Measurements from ENCODE around the gene DLX4.

Gene DLX4

DNA sequence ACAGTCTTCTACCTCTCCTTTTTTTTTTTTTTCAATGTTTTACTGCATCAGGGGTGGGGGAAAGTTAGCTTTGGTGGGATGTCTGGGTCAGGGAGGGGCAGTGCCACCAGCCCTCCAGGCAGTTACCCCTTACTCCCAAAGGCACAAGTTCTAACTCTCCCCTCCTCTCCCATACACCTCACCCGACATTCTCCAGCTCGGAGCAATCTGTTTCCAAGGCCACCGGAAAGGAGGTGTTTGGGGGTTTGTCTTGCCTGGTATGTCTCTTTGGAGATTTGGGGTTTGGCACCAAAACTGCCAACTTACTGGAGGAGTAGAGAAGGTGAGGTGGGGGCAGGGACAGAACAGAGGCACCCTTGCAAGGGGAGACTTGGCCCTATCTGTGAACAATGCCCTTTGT, 21.3 kb downstream of the DLX4 start:
- no peak for DNase-seq

DNA sequence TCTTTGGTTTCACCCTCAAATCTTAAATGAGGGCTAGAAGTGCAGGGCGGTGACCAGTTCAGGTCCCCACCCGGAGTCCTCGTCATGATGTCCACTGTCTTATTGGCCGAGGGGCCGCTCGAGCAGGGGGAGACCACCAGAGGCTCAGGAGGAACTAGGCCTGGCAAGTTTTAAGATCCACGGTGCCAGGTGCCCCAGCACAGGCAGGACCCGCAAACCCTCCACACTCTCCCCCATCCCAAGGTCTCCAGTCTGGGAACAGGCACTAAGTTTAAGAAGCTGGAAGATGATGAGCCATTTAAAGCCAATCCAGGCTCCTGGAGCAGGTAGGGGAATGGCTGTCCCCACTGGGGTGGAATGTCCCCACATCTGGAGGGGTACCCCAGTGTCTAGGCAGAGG, 21.9 kb downstream of the DLX4 start:
- DNase-seq, result no peak

DNA sequence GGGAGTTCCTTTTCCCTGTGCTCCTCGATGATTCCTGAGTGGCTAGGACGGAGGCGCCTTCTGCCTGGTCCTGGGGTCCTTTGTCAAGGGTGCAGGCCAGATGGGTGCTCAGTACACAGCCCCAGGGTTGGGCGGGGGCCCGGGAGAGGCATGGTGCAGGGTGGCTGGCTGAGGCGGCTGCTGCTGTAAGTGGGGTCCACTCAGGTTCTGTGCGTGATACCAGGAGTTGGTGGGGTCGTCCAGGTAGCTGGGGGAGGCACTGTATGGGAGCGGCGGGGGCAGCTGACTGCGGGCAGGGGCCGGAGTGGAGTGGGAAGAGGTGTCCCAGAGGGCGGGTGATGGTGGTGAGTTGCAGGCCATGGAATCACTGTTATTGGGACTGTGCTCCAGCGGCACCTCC, 22.4 kb downstream of the DLX4 start:
- no peak for DNase-seq

DNA sequence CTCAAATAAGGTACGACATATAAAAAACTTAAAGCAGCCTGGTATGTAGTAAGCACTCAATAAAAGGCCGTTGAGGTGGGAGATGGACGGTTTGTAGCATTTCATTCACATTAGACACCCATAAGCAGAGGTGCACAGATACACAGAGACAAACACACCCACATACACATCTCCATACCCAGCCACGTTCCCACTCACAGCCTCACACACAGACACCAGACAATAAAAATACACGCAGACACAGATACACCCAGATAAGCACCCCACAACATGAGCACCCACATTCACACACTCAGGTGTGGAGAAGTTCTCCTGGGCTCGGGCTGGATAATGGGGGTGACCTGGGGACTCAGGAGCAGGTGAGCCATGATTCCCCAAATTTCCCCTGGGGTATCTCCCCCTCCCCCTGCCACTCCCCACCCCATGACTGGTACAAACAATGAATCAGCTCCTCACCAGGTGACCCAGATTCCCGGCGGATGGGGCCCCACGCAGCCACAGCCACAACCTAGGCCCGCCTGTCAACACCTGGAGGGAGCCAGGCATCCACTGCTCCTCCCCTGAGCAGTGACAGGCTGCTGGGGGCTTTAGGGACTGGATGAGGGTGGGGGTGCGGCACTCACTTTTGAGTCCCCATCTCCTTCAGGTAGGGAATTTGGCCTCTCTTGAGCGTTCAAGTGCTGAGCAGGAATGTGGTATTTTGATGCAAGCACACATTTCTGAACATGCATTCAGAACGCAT, 23.4 kb downstream of the DLX4 start:
- no peak for DNase-seq

DNA sequence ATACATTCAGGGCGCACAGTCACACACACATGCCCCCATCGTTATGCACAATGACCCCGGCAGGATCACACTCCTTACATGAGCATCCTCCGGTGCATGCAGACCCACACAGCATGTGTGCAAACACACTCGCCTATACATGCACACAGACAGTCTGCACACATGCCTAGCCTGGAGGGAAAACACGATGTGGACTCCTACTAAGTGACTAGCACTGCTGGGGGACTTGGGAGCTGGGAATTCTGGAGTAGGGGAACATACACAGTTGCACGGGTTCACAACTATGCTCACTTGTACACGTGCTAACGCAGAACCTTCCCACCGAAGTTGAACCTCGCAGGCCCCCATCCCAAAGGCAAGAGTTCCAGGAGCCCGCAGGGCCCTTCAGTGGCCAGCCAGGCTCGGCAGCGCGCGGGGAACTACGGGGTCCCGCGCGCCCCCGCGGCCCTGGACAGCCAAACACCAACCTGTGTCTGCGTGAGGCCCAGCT, 24.0 kb downstream of the DLX4 start:
- DNase-seq, result no peak

DNA sequence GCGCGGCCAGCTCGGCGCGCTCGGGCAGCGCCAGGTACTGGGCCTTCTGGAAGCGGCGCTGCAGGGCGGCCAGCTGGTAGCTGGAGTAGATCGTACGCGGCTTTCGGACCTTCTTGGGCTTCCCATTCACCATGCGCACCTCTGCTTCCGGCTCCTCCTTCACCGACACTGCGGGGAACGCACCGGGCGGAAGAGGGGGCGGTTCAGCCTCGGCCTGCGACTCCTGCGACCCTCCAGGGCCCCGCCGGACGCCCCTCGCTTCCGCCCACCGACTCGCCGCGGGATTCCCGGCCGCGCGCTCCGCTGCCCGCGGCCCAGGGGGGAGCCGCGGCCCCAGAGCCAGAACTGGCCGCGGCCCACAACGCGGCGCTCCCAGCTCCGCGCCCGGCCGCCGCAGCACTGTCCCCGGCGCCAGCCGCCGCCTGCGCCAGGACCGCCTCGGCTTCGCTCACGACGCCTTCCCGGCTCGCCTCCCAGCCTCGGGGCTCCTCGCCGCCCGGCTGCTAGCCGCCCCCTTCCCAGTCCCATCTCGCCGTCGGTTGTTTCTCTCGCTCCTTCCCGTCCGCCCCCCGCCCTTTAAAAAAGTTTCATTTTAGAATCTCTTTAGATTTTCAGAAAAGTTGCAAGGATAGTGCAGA, 24.6 kb downstream of the DLX4 start:
- DNase-seq, result peak; percentile 24

DNA sequence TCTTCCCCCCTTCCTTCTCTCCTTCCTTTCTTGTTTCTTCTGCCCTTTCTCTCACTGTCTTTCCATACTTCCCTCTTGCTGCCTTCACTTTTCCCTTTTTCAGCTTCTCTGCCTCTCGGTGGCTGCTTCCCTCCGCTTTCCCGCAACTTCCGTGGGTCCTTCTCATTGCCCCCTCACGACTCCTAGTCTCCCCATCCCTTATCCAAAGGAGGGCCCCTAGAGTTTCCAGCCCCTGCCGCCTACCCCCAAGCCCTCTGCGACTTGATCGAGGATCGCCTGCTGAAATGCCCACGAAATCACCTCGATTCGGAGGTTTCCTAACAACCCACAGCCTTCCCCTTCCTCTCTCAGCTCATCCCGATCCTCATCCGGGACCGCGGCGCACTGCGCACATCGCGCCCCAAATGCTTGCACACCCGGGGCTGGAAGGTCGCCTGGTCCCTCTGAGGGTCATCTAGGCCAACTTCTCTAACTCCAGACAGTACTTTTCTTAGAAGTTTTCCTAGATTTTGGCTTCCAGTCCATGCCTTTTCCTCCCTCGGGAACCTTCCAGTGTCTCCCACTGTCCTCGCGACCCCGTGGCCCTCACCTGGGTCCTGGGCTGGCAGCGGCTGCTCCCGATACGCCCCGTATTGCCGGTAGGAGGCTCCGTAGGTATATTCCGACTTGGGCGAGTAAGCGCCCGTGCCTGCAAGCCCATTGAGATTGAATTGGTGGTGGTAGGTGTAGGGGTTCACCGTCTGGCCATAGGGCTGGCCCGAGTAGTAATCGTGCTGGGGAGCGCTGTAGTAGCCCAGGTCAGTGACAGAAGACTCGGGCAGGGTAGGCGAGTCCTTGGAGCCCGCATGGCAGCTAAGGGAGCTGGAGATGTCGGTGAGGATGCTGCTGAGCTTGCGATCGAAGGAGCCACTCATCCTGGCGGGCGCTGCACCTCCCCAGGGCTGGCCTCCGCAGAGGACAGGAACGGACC, 25.4 kb downstream of the DLX4 start:
- DNase-seq, result no peak

DNA sequence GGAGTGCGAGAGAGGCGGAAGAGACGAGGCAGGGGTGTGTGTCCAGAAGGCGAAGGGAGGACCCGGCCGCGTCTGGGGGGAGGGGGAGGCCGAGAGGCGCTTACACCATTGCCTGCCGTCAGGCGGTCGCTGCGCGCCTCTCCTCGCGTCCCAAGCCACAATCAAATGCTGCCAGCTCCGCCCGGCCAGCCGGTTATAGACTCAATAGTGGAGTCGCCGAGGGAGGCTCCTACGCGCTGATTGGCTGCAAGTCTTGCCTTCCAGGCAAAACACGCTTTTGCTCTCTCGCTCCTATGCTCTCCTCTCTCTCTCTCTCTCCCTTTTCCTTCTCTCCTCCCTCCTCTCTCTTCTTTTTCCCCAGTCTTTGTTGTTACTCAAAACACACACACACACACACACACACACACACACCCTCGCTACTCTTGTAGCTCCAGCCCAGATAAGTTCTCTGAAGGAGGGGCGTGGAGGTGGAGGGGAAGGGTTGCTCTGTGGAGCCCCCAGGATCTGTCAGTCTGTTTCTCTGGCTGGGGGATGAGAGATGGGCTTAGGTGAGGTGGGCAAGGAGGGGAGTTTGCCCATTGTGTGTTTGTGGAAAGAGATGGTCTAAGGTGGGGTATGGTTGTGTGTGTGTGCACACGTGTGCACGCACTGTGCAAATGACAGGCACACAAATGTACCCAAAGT, 26.2 kb downstream of the DLX4 start, which contains the start of gene DLX3:
Gene DLX3, minus strand, starts transcription at position 170 of the 684 bp plus-strand sequence. CDS start 226 bp downstream, outside the sequence.
- peak; percentile 66 for DNase-seq

DNA sequence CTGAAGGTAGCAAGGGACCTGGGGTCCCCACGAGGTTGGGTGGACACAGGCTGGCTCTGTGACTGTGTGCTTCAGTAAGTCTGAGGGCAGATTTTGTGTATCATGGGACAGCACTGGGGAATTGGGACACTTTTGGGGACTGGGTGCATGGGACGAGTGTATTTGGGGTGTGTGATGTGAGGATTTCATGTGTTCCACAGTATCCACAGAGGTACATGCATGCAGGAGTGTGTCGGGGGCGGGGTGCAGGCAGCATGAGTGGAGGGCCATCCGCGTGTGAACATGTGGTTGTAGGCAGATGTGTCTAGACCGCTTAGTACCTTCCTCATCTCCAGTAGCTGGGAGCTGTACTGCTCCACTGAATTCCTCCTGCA, 27.1 kb downstream of the DLX4 start:
- no peak for DNase-seq

DNA sequence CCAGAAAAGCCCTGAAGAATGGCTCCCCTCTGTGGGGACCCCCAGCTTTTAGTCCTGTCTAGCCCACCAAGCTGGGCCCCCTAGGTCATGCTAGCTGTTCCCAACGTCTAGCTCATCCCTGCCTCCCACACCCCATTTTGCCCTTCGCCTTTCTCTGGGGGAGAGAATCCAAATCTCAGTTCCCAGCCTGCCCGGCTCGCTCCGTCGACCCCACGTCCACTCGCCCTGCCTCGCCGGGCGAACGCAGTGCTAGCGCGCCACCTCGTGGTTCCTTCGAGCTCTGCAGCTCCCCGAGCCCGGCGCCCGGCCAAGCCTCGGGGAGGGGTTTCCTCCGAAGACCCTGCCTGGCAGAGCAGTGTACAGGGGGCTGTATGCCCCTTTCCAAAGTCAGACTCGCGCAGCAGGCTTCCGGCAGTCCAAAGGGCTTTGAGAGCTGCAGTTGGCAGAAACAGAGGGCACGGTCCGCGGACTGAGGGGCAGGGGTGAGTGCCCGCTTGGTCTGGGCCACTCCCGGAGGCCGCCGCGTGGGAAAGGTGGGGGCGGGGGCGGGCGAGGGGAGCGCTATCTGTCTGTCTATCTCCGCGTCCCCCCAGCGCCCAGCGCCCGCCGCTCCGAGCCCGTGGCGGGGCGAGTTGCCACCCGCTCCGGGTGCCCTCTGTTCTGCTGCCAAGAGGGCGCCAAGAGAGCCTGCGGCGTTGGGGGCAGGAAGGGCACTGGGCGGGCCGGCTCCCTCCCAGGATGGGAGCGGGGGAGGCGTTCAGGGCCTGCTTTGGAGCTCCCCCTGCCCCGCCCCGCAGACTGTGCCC, 27.7 kb downstream of the DLX4 start:
- DNase-seq, result peak; percentile 69

DNA sequence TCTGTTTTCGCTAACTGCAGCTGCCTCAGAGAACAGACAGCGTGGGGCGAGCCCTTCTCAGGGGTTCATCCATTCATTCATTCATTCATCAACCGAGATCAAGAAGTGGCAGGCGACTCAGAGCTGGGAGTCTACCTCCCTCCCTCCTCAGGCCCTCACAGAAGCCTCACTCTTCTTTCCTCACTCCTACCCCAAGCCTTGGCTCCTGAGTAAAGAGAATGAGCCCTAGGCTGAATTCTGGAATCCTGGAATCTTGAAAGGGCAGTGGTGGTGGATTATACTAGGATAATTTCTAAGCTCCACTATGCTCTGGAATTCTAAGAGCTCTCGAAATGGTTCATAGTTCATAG, 28.3 kb downstream of the DLX4 start:
- DNase-seq, result no peak

DNA sequence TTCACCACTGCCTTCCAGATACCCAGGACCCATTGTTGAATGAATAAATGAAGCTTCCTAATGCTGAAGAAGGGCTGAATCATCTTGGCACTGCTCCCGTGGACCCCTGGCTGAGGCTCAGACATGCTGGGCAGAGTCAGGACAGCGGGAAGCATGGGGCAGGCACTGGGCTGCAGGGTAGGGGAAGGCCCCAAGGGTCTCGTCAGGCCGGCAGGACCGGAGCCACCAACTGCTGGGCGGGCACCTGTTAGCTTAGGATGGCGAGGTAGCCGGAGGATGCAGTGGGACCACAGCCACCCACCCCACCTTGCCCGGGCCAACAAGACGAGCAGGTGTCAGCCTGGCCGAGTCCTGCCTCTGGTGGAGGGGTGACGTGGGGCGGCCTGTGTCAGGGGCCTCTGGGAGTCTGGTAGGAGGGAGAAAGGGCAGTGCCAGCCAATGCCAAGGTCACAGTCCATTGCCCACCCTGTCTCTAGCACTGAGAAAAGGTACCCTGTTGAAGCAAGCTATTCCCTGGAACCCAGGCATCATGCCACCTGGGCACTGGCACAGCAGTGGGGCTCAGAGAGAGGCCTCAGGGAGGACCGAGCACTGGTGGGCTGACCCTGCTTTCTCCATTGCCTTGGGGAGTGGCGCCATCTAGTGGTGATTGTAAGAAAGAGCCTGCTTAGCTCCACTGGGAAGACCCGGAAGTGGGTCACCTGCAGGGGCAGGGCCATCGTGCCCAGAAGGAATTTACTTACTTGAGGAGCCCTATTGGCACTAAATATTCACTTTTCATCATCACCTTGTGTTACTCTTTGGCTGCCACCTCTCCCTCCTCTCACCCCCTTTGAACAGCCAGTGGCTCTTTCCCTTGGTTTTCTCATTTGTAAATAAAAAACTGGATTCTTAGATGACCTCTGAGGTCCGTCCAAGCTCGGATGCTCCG, 29.0 kb downstream of the DLX4 start:
- DNase-seq, result peak; percentile 96

DNA sequence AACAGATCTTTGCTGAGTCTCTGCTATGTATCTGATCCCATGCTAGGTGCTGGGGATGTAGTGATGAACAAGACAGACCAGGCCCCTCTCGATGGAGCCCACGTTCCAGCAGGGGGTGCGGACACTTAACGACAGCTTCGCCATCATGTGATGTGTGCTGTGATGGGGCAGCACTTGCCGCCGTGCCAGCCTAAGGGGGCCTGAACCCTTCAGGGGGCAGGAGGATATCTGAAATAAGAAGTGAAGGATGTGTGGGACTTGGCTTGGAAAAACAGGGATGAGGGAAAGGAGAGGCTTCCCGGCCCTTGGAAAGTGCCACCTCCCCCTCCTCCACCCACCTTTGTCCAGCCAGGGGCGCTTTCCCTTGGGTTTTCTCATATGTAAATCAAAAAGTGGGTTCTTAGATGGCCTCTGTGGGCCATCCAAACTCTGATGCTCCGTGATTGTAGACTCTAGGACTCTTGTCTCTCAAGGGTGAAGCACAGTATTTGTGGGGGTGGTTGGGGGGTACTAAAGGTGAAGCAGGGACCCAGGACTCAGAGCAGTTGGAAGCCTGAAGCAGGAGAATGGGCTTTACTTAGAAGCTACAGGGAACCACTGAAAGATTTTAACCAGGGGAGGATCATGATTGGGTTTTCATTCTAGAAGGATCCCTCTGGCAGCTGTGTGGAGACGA, 30.0 kb downstream of the DLX4 start:
- DNase-seq, result no peak

DNA sequence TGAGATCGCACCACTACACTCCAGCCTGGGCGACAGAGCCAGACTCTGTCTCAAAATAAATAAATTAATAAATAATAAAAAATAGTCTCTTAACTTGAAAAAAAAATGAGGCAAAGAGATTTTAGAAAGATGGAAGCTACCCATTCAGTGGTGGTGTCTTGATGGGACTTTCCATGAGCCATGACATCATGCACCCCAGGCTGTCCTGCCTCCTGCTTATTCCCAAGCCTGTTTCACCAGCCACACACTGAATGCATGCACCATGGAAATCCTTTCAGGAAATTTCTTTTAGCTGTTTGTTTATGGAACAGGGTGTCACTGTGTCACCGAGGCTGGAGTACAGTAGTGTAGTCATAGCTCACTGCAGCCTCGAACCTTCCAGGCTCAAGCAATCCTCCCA, 34.9 kb downstream of the DLX4 start:
- no peak for DNase-seq

DNA sequence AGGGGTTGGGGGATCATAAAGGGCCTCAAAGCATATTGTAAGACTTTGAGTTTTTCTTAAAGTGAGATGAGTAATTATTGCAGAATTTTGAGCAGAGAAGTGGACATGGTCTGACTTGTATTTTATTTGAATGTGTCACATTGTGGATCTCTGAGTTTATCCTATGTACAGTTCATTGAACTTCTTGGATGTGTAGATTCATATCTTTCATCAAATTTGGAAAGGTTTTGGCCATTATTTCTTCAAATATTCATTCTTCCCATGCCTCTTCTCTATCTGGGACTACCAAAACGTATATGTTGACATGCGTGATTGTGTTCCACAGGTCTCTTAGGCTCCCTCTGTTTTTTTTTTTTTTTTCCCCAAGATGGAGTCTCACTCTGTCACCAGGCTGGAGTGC, 40.3 kb downstream of the DLX4 start:
- no peak for DNase-seq

DNA sequence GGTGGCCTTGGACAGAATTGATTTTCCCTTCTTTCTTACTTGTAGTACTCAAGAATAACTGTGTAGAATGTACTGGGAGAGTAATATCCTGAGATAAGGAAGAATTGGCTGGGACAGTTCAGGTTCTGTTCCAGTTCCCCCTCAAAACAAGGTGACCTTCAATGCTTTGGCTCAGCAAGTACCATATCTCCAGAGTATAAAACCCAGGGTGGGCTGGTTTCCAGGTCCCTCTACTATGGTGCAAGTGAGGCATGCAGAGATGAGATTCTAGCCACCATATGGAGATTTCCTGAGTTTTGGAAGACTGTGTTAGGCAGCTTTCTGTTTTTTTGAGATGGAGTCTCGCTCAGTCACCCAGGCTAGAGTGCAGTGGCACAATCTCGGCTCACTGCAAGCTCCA, 44.1 kb downstream of the DLX4 start:
- DNase-seq, result no peak

DNA sequence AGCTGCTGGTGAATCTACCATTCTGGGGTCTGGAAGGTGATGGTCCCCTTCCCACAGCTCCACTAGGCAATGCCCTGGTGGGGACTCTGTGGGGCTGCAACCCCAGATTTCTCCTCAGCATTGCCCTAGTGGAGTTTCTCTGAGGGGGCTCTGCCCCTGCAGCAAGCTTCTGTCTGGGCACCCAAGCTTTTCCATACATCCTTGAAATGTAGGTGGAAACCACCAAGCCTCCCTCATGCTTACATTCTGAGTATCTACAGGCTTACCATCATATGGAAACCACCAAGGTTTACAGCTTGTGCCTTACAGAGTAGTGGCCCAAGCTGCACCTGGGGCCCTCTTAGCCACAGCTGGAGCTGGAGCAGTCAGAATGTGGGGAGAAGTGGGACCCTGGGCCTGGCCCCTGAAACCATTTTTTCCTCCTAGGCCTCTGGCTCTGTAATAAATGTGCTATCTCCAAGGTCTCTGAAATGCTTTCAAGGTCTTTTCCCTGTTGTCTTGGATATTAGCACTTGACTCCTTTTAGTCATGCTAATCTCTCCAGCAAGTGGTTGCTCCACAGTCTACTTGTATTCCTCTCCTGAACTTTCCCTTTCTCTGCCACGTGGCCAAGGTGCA, 45.6 kb downstream of the DLX4 start:
- DNase-seq, result no peak

DNA sequence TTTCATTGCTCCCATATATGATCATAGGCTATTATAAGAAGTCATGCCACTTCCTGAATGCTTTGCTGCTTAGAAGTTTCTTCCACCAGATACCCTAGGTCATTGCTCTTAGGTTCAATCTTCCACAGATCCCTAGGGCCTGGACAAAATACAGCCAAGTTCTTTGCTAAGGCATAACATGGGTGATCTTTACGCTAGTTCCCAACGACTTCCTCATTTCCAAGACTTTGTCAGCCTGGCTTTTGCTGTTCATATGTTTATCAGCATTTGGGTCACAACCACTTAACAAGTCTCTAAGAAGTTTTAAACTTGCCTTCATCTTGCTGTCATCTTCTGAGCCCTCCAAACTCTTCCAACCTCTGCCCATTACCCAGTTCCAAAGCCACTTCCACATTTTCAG, 46.2 kb downstream of the DLX4 start:
- DNase-seq, result no peak

DNA sequence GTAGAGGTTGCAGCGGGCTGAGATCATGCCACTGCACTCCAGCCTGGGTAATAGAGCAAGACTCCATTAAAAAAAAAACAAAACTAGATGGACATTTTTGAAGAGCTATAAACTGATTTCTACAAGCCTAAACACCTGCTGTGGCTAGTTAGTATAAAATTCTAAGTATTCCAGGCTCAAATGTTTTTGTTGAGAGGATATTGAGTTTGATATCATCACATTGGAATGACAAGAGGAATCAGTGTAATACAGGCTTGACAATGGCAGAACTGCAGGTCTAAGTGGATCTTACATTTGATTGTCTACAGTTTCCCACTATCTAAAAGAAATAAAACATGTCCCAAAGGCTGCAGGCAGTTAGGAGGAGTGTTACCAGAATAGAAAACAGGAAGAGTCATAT, 49.9 kb downstream of the DLX4 start:
- DNase-seq, result no peak

All from hematopoietic multipotent progenitor cell treated with erythropoietin and hydrocortisone succinate and interleukin-3 and kit ligand, for 6 days (in vitro differentiated cells).